HG03064 (cell line): Measurements from ENCODE around the gene CELF5.

Experiments used
- ATAC-seq: cut with Tn5 transposase; IDR thresholded peaks from one replicate; pipeline ENCODE4 v1.9.1; 2021; ENCODE audit warnings: low read depth; ENCODE audit not compliant: unreplicated experiment

CELF5 gene

DNA sequence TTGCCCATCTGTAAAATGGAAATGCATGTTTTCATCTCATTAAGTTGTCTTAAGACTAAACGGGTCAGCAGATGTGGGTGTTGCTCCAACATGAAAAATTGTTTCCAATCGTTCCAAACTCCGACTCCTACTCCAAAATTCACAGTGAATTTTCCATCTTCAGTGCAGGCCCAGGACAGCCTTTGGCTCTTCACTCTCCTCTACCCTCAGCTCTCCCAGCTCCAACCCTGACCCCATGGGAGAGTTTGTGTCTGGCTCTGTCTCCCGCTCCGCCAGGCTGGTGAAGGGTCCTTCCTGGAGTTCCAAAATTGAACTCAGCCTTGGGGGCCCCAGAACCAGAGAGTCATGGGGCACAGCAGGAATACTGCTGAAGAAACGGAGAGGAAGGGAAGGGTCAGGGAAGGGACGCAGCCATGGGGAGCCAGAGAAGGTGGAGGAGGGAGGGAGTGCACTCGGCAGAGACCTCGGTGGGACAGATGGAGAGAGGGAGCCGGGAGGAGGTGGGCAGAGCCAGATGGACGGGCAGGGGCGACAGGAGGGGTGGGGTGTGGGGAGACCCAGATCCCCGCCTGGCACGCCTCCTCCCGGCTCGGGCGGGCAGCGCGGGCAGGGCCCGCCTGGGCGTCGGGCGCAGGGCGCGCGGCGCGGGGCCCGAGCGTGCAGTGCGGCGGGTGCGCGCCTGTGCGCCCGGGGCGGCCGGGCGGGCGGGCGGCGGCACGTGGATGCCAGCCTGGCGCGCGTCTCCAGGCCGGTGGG is 45.6 kb downstream of the CELF5 start:
- no peak for ATAC-seq

DNA sequence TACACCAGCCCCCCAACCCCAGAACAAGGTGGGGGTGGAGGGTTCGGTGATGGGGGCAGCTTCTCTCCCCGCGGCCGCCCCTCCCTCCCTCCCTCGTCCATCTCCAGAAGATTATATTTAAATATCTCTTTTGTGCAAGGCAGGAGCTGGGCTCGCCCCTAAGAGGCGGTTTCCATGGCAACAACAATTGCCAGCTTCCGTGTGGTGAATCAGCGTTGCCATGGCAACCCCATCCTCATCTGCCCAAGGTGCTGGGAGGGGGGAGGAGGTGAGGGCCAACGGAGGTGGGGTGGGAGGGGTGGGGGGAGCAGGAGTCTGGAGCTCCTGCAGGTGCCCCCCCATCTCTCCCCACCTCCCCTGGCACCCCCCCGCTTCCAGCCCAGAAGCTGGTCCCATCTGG is 46.4 kb downstream of the CELF5 start:
- ATAC-seq = no peak

DNA sequence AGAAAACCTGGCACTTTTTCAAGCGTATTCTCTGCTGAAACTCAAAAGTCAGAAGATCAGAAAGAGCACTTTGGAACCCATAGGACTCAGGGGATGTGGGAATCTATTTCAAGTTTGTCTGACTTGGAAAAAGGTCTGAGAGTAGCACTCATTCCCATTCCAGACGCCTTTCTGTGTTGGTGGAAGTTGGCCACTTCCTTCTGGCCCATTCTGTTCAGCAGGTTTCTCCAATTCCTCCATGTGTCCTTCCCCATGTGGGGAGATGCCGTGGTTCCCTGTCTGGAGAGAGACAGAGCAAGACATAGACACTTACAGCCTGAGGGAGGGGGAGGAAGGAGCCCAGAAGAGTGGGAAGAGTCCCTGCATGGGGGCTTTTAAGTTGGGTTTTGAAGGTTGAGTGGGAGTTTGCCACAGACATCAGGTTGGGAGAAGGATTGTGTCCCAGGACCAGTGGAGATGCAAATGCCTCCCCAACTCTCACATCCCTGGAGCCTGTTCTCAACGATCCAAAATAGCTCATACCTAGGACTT is 48.0 kb downstream of the CELF5 start:
- ATAC-seq = no peak

- ATAC-seq = no peak
These were observed 48.5 kb downstream of the CELF5 start for GRCh38 chr19:3272952-3273351.

GRCh38 chr19:3274245-3274941 is 49.9 kb downstream of the CELF5 start:
- ATAC-seq = no peak

DNA sequence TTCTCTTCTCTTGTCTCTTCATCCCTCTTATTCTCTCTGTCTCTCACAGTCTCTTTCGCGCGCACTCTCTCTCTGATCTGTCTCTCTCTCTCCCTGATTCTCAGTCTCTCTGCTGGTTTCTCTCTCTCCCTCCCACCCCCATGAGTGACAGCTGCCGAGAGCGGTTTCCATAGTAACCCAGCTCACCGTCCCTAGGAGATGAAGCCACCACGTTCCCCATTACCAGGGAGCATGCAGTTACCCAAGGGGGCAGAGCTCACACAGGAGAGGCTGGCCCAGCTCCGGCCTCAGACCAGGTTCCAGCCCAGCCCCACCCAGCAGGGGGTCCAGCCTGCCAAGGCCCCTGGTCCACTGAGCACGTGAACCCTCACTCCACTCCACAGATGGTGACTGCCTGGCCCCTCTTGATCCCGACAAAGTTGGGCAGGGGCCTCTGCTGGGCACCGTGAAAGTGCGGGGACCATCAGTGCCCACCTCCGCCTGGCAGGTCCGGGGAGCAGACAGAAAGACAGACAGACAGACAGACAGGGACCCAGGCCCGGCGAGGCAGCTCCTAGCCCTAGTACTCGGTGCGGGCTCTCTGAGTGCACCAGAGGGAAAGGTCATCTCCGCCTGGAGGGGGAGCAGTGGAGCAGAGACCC is 50.6 kb downstream of the CELF5 start:
- ATAC-seq = no peak

DNA sequence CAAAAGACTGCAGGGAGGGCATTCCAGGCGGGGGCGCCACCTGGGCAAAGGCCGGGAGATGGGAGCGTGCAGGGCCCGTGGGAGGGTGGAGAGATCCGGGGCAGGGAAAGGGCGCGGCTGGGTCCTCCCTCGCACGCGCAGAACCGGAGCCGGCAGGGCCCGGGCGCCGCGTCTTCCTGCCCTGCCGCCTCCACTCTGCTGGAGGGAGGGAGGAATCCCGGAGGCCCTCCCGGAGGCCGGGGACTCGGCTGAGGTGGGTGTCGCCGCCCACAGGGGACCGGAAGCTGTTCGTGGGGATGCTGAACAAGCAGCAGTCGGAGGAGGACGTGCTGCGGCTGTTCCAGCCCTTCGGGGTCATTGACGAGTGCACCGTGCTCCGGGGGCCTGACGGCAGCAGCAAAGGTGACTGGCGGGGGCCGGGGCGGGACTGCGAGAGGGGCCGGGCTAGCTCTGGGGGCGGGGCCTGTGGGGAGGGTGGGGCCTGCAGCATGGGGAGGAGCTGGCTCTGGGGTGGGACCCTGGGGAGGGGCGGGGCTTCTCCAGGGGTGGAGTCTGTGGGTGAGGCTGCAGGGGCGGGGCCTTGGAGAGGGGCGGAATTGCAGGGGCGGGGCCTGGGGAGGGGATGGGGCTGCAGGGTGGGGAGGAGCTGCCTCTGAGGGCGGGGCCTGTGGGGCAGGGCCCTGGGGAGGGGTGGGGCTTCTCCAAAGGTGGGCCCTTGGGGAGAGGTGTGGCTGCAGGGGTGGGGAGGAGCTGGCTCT is 51.3 kb downstream of the CELF5 start:
- no peak for ATAC-seq

- ATAC-seq = no peak
These were observed 51.9 kb downstream of the CELF5 start for GRCh38 chr19:3276341-3276799.

DNA sequence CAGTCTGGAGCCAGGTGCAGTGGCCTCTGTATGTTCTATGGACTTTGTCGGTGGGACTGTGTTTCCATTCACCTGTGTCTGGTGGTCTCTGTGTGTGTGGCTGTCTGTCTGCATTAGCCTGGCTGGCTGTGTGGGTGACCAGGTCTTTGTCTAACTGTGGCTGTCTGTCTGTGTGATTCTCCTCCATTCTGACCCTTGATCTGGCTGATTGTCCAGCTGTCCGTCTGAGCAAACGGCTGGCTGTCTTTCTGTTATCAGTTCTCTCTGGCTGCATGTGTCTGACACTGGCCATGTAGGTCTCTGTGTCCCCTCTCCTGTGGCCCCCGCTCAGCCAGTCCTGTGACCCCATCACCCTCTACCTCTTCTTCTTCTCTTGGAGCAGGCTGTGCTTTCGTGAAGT is 53.2 kb downstream of the CELF5 start:
- no peak for ATAC-seq

DNA sequence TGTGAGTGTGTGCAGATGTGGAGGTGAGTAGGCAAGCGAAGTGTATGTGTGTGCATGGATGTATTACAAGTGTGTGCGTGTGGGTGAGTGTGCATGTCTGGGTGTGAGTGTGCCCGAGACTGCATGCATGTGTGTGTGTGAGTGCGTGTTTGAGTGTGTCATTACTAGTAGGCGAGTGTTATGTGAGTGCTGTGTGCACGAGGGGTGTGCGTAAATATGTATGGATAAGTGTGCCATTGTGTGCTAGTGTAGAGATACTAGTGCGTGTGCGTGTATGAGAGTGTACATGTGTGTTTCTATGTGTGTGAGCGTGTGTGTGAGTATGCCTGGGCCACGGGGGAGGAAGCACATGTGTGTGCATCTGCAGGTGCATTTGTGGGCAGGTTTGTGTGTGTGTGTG is 53.8 kb downstream of the CELF5 start:
- no peak for ATAC-seq

DNA sequence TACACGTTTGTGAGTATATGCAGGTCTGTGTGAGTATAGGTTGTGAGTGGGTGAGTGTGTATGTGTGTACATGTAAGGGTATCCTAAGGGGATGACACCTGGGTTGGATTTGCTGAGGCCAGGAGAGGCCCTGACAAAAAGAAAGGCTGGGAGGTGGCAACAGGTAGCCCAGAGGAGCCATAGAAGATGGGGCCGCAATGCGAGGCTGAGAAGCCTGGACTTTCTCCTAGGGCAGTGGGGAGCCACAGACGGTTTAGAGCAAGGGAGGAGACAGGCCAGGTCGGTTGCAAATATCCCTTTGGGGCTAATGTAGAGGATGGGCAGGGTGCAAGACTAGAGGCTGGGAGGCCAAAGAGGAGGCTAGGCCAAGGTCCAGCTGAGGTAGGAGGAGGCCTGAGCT is 54.3 kb downstream of the CELF5 start:
- ATAC-seq = no peak

GRCh38 chr19:3279306-3279705 is 54.8 kb downstream of the CELF5 start:
- no peak for ATAC-seq

- ATAC-seq = no peak
These were observed 56.6 kb downstream of the CELF5 start for GRCh38 chr19:3281026-3281425.

DNA sequence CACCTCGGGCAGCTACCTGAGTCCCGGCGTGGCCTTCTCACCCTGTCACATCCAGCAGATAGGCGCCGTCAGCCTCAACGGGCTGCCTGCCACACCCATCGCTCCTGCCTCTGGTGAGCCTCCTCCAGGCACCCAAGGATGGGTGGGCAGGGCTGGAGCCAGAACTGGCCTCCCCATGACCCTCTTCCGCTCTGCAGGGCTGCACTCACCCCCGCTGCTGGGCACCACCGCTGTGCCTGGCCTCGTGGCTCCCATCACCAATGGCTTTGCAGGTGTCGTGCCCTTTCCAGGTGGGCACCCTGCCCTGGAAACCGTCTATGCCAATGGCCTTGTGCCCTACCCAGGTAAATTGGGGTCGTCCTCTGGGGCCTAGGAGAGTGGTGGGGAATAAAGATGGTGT is 57.7 kb downstream of the CELF5 start:
- ATAC-seq = no peak

DNA sequence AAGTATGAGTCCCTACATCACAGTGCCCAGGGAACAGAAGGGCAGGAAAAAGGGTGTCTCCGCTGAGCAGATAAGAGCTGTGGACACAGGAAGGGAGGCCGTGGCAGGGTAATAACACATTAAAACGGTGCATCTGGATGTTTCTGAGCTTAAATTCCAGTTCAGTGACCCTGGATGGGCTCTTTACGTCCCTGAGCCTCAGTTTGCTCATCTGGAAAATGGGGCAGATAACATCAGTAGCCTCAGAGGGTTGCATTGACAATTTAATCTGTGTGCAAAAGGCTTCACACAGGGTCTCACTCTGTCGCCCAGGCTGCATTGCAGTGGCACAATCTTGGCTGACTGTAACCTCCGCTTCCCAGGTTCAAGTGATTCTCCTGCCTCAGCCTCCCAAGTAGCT is 58.1 kb downstream of the CELF5 start:
- ATAC-seq = no peak

DNA sequence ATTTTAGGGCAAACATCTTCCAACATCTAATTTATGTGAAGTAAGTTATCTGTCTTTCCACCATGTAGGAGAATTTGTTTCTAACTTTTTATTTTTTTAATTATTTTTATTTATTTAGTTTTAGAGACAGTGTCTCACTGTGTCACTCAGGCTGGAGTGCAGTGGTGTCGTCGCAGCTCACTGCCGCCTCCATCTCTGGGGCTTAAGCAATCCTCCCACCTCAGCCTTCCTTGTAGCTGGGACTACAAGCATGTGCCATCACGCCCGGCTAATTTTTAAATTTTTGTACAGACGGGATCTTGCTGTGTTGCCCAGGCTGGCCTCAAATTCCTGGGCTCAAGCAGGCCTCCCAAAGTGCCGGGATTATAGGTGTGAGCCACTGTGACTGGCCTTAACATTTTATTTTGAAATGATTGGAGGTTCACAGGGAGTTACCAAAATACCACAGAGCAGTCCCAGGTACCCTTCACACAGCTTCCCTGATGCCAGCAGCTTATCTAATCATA is 58.8 kb downstream of the CELF5 start:
- ATAC-seq = no peak

- no peak for ATAC-seq
These were observed 59.6 kb downstream of the CELF5 start for GRCh38 chr19:3283886-3284657.

GRCh38 chr19:3284759-3285646 is 60.5 kb downstream of the CELF5 start:
- no peak for ATAC-seq

GRCh38 chr19:3285647-3286176 is 61.3 kb downstream of the CELF5 start:
- no peak for ATAC-seq
